Central memory CD8-positive, alpha-beta T cell (primary cell): Measurements from ENCODE around the gene SRSF12.

Experiments used
- ATAC-seq: fragments of 150-1000 bp; cut with Tn5 transposase; replicated peaks from 2 replicates; pipeline ENCODE4 v1.10.0; 2022; ENCODE audit warnings: mild to moderate bottlenecking, moderate FRiP score, moderate number of reproducible peaks; ENCODE audit not compliant: poor library complexity, severe bottlenecking; ENCODE audit errors: extremely low read depth
- DNase-seq, 2 donors: peaks; one replicate each; pipeline ENCODE4 v3.0.0; 2021; ENCODE audit warnings: low spot score in 2 of 2
- H3K27ac Mint-ChIP-seq: one replicate; pipeline ENCODE4 v1.8.0; 2022; ENCODE audit warnings: low read depth, mild to moderate bottlenecking, moderate library complexity, mixed read lengths
- H3K27me3 Mint-ChIP-seq: one replicate; pipeline ENCODE4 v1.8.0; 2022; ENCODE audit warnings: mixed read lengths
- H3K36me3 Mint-ChIP-seq: one replicate; pipeline ENCODE4 v1.8.0; 2022; ENCODE audit warnings: mild to moderate bottlenecking, moderate library complexity, mixed read lengths; ENCODE audit not compliant: insufficient read depth
- H3K4me1 Mint-ChIP-seq: one replicate; pipeline ENCODE4 v1.8.0; 2022; ENCODE audit warnings: mixed read lengths
- H3K4me3 Mint-ChIP-seq: one replicate; pipeline ENCODE4 v1.8.0; 2022; ENCODE audit warnings: mild to moderate bottlenecking, moderate library complexity, mixed read lengths
- H3K9me3 Mint-ChIP-seq: one replicate; pipeline ENCODE4 v1.8.0; 2022; ENCODE audit warnings: mixed read lengths

The SRSF12 gene

GRCh38 chr6:89111933-89112332, 5.9 kb downstream of the SRSF12 start:
- DNase-seq (no peak), ATAC-seq (no peak)
- Mint-ChIP-seq H3K4me3 (no peak overlapping the region), H3K36me3 (no peaks in the 10 kb centered on the region), H3K4me1 (peaks cover 3% of the 10 kb centered on the region), H3K27me3 (no peaks in the 10 kb centered on the region), H3K27ac (no peak overlapping the region), H3K9me3 (no peaks in the 10 kb centered on the region)

DNA sequence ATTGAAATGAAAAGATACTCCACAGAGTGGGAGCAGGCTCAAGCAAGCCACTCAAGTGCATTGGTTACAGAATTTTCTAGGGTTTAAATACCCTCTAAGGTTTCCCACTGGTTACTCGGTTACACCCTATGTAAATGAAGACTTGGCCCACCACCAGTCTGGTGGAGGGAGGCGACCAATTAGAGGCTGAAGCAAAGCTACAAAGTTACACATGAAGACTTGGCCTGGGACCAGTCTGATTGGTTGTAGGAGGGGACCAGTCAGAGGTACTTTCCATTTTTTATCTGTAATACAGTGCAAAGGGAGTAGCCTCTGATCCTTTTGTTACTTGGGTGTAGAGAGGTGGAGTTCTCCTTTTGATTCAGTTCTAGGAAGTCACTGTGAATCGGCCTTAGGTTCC, 7.6 kb downstream of the SRSF12 start:
- H3K27ac Mint-ChIP-seq, result no peak overlapping the region
- H3K4me1 Mint-ChIP-seq, result no peaks in the 10 kb centered on the region
- no peak for ATAC-seq
- H3K4me3 Mint-ChIP-seq, result no peak overlapping the region
- no peaks in the 10 kb centered on the region for H3K9me3 Mint-ChIP-seq
- H3K27me3 Mint-ChIP-seq, result no peaks in the 10 kb centered on the region
- no peaks in the 10 kb centered on the region for H3K36me3 Mint-ChIP-seq
- no peak for DNase-seq

- H3K27ac Mint-ChIP-seq, result no peak overlapping the region
- no peaks in the 10 kb centered on the region for H3K9me3 Mint-ChIP-seq
- H3K36me3 Mint-ChIP-seq, result no peaks in the 10 kb centered on the region
- no peaks in the 10 kb centered on the region for H3K27me3 Mint-ChIP-seq
- no peak overlapping the region for H3K4me3 Mint-ChIP-seq
- ATAC-seq (no peak), DNase-seq (no peak)
- H3K4me1 Mint-ChIP-seq, result peaks cover 7% of the 10 kb centered on the region
Observed at GRCh38 chr6:89100114-89100513, 17.8 kb downstream of the SRSF12 start.

DNA sequence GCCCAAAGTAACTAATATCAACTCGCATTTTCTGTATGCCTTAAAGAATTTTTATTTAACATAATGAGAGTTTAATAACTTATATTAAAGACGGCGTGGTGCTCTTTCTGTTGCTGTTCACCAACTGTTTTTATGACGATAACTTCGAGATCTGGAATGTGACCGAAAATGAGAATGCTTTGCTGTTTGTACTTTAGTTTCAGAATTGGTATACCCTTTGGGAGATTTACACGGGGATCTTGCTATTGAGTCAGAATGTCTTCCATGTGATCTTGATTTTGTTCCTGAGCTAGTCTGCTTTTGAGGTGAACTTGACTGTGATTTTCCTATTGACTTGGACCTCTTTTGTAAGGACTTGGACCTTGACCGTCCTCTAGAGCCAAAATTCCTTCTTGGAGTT, 19.4 kb downstream of the SRSF12 start:
- Mint-ChIP-seq H3K27ac (no peak overlapping the region), H3K36me3 (no peaks in the 10 kb centered on the region), H3K9me3 (no peaks in the 10 kb centered on the region), H3K27me3 (no peaks in the 10 kb centered on the region), H3K4me3 (no peak overlapping the region), H3K4me1 (peaks cover 7% of the 10 kb centered on the region)
- DNase-seq (no peak), ATAC-seq (no peak)

GRCh38 chr6:89087881-89088280, 30.0 kb downstream of the SRSF12 start:
- H3K27me3 Mint-ChIP-seq, result no peaks in the 10 kb centered on the region
- ATAC-seq (no peak), DNase-seq (no peak)
- peak overlapping the region; percentile 52 for H3K27ac Mint-ChIP-seq
- no peak overlapping the region for H3K4me3 Mint-ChIP-seq
- peaks cover 44% of the 10 kb centered on the region for H3K36me3 Mint-ChIP-seq
- no peaks in the 10 kb centered on the region for H3K9me3 Mint-ChIP-seq
- peaks cover 64% of the 10 kb centered on the region for H3K4me1 Mint-ChIP-seq

DNA sequence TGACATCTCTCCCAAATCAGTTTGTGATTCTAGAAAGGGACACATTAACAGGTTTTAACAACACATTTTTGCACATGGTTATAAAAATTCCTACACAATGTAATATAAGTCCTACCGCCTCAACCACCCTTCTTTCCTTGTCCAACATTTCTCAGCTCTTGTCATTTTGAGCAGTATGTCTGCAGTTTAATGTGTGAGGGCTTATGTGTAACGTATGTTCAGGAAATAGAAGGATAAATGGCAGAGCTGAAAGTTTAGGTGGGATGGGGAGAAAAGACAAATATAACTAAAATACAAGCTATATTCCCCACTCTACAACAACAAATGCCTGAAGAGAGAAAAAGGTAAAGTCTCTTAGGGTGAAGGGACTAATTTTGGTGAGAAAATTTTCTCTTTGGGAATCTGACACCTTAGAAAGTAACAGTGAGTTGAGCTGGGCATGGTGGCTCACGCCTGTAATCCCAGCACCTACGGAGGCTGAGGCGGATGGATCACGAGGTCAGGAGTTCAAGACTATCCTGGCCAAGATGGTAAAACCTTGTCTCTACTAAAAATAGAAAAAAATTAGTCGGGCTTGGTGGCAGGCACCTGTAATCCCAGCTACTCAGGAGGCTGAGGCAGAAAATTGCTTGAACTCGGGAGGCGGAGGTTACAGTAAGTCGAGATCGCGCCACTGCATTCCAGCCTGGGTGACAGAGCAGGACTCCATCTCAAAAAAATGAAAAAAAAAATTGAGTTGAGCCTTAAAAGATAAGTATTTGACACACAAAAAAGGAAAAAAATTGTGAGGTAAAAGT, 32.3 kb downstream of the SRSF12 start:
- peak overlapping the region; percentile 2 for H3K4me3 Mint-ChIP-seq
- H3K9me3 Mint-ChIP-seq, result no peaks in the 10 kb centered on the region
- ATAC-seq (no peak), DNase-seq (no peak)
- peaks cover 62% of the 10 kb centered on the region for H3K36me3 Mint-ChIP-seq
- H3K27ac Mint-ChIP-seq, result peak overlapping the region; percentile 72
- H3K27me3 Mint-ChIP-seq, result no peaks in the 10 kb centered on the region
- H3K4me1 Mint-ChIP-seq, result peaks cover 69% of the 10 kb centered on the region

- DNase-seq (no peak), ATAC-seq (no peak)
- peaks cover 67% of the 10 kb centered on the region for H3K36me3 Mint-ChIP-seq
- H3K9me3 Mint-ChIP-seq, result no peaks in the 10 kb centered on the region
- H3K4me3 Mint-ChIP-seq, result peak overlapping the region; percentile 94
- H3K27me3 Mint-ChIP-seq, result no peaks in the 10 kb centered on the region
- H3K4me1 Mint-ChIP-seq, result peaks cover 71% of the 10 kb centered on the region
- peak overlapping the region; percentile 72 for H3K27ac Mint-ChIP-seq
Observed at GRCh38 chr6:89084954-89085353, 32.9 kb downstream of the SRSF12 start.

GRCh38 chr6:89084542-89084941, 33.3 kb downstream of the SRSF12 start:
- Mint-ChIP-seq H3K4me3 (peak overlapping the region; percentile 94), H3K4me1 (peaks cover 67% of the 10 kb centered on the region), H3K36me3 (peaks cover 71% of the 10 kb centered on the region), H3K27ac (peak overlapping the region; percentile 72), H3K9me3 (no peaks in the 10 kb centered on the region), H3K27me3 (no peaks in the 10 kb centered on the region)
- DNase-seq (no peak), ATAC-seq (no peak)

GRCh38 chr6:89082486-89082891, 35.4 kb downstream of the SRSF12 start:
- peaks cover 78% of the 10 kb centered on the region for H3K36me3 Mint-ChIP-seq
- peak overlapping the region; percentile 94 for H3K4me3 Mint-ChIP-seq
- ATAC-seq (no peak), DNase-seq (no peak)
- no peaks in the 10 kb centered on the region for H3K27me3 Mint-ChIP-seq
- H3K9me3 Mint-ChIP-seq, result no peaks in the 10 kb centered on the region
- peak overlapping the region; percentile 97 for H3K27ac Mint-ChIP-seq
- peaks cover 59% of the 10 kb centered on the region for H3K4me1 Mint-ChIP-seq

GRCh38 chr6:89081423-89082322, 36.2 kb downstream of the SRSF12 start:
- Mint-ChIP-seq H3K4me1 (peaks cover 53% of the 10 kb centered on the region), H3K27ac (peak overlapping the region; percentile 97), H3K36me3 (peaks cover 77% of the 10 kb centered on the region), H3K27me3 (no peaks in the 10 kb centered on the region), H3K9me3 (no peaks in the 10 kb centered on the region), H3K4me3 (peak overlapping the region; percentile 94)
- DNase-seq (peak; percentile 96 to 98), ATAC-seq (peak; percentile 47)

- Mint-ChIP-seq H3K27ac (peak overlapping the region; percentile 97), H3K4me3 (peak overlapping the region; percentile 94), H3K27me3 (no peaks in the 10 kb centered on the region), H3K9me3 (no peaks in the 10 kb centered on the region), H3K36me3 (peaks cover 71% of the 10 kb centered on the region), H3K4me1 (peaks cover 47% of the 10 kb centered on the region)
- no peak for DNase-seq
- ATAC-seq, result no peak
Observed at GRCh38 chr6:89081129-89081422, 36.8 kb downstream of the SRSF12 start.

GRCh38 chr6:89080281-89081128, 37.4 kb downstream of the SRSF12 start, which contains the start of gene PNRC1:
TSS of gene PNRC1 (plus strand) at chr6:89080751. CDS start at chr6:89080895, 144 bp downstream.
- Mint-ChIP-seq H3K9me3 (no peaks in the 10 kb centered on the region), H3K4me1 (peaks cover 45% of the 10 kb centered on the region), H3K27ac (peak within 1 kb of the TSS; percentile 97), H3K27me3 (no peaks in the 10 kb centered on the region), H3K4me3 (peak within 1 kb of the TSS; percentile 94), H3K36me3 (peaks cover 65% of the 10 kb centered on the region)
- peak; percentile 63 for ATAC-seq
- peak; percentile 99 to 100 for DNase-seq
